CD4-positive, alpha-beta T cell treated with Interleukin-17A for 4 hours (primary cell): Measurements from ENCODE around the gene ELP6.

Source experiments
- DNase-seq: peaks from one replicate; pipeline ENCODE4 v3.0.0-alpha.2; 2020; ENCODE audit warnings: mixed read lengths

The ELP6 gene, protein sequence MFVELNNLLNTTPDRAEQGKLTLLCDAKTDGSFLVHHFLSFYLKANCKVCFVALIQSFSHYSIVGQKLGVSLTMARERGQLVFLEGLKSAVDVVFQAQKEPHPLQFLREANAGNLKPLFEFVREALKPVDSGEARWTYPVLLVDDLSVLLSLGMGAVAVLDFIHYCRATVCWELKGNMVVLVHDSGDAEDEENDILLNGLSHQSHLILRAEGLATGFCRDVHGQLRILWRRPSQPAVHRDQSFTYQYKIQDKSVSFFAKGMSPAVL

DNA sequence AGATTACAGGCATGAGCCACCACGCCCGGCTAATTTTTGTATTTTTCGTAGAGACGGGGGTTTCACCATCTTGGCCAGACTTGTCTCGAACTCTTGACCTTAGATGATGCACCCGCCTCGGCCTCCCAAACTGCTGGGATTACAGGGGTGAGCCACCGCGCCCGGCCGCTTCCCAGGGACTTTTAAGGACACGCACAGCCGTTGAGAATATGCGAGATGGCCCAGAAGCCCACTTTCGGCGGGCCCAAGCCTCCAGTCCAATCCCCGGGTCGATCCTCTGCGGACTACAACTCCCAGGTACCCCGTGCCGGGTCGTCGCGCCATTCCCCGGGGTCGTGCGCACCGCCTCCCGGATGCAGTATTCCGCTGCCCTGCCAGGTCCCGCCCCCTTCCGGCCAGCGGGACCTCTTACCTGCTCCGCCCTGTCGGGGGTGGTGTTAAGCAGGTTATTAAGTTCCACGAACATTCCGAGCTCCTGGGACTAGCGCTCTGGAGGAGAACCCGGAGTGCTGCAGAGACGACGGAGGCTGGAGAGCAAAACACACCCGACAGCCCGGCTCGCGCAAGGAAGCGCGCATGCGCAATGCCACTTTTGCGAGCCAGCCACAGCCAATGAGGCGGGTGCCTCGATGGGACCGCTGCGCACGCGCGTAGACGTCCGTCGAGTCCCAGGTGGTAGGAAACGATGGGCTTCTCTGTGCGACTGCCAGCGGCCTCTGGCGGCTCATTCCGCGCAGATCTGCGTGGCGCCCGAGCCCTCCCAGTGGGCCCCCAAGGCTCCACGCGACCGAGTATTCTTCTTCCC lies at the start of gene ELP6:
TSS of gene ELP6 (minus strand) at position 588 of the 805 bp plus-strand sequence. CDS start at position 466, 122 bp downstream.
- DNase-seq, result peak; percentile 98

DNA sequence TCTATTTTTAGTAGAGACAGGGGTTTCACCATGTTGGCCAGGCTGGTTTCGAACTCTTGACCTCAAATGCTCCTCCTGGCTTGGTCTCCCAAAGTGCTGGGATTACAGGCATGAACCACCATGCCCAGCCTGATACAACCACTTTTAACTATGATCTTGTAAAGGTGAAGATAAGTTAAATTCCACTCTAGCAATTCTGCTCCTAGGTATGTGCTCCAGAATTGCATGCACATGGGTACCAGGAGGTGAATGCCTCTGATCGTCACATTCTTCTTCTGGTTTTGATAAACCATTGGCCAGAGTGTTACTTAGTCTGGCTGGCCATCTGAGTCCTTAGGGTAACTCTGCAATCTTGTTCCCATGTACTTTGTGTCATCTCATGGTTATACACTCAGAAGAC lies 42.8 kb upstream of the ELP6 start:
- DNase-seq, result no peak

DNA sequence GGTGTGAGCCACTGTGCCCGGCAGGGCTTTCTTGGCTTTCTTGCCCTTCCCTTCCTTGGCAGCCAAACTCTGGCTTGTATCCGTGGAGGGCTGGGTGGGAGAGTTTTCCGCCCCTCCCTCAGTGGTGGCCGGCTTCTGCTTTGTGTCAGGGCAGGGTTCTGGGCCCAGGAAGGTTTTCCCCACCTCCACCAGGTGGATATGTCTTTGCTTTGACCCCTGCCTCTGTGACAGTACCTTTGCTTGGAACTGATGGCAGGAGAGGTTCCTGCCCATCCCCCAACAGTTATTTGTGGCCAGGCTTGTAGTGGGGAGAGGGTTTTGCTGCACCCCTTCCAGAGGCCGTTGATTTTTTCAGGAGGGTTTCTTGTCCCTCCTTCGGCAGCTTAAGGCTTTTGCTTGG lies 40.8 kb upstream of the ELP6 start:
- DNase-seq, result no peak

DNA sequence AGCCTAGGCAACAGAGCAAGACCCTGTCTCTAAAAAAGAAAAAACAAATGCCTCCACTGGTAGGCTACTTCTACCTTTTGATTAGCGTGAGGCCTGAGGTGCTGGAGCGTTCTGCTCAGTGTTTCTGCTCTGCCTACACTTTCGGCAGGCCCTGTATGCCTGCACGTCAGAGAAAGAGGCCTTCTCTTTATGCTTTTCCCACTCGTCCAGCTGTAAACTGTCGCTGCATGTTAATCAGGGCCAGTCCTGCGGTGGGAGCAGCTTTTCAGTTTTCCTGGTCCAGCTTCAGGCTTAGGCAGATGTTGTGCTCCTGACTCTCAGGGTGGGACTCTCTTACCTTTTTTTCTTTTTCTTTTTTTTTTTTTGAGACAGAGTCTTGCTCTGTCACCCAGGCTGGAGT lies 39.9 kb upstream of the ELP6 start:
- no peak for DNase-seq

DNA sequence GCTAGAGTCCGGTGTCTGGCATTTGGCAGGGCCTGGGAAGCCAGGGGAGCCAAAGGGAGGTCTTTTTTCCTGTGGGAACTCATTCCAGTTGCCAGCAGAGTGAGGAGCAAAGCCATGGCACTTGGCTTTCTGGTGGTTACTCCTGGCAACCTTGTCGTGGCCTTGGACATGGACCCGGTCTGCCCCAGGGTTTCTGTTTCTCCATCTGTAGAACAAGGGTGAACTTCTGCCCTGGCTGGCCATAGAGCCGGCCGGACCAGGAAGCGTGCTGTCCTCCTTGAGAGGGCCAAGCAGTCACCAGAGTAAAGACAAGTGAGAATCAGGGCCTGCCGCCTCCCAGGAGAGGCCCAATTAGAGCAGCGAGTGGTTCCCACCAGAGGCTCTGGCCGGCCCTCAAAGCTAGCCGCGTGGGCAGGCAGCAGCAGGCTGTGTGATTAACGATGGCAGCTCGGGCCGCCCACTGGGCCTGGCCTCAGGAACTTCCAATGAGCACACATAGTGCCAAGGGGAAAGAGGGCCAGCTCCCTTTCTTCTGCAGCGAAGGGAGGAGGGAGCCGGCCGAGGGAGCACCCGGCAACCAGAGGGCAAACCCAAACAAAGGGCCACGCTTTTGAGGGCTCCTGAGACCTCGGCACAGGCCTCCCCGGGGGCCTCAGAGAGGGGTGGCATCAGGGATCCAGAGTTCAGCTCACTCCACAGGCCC lies 29.1 kb upstream of the ELP6 start:
- no peak for DNase-seq

DNA sequence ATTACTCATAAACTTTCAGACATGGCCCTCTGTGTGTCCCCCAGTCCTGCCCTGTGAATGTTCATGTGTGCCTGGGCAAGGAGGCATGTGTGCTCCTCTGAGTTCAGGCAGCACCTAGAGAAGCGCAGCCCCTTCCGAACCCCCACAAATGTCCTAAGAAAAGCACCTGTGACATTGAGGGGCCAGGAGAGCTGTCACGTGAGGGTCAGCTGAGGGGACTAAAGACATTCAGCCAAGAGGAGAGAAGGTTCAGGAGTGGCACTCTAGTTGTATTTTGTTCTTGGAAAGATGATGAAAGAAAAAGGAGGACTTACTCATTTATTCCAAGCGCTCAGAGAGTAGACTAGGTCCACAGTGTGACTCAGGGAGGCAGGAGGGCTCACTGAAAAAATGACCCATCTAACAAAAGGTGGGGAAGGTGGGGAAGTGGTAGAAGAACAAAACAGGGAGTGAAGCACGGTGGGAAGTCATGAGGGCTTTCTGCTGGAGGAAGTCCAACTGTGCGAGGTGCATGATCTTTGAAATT lies 28.1 kb upstream of the ELP6 start:
- DNase-seq, result no peak

DNA sequence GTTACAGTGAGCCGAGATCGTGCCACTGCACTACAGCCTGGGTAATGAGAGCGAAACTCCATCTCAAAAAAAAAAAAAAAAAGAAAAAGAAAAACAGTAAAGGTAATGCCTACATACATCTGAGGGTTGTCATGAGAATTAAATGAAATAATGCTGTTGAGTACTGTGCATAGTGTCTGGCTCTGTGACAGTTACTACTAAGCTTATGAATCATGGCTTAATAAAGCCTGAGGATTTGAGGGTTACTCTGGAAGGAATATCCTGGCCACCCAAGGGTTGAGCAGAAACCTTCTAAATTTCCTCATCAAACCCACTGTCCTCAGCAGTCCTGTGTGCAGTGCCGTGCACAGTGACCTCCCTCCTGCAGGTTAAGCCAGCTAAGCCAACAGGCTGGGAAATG lies 26.8 kb upstream of the ELP6 start:
- DNase-seq, result no peak

DNA sequence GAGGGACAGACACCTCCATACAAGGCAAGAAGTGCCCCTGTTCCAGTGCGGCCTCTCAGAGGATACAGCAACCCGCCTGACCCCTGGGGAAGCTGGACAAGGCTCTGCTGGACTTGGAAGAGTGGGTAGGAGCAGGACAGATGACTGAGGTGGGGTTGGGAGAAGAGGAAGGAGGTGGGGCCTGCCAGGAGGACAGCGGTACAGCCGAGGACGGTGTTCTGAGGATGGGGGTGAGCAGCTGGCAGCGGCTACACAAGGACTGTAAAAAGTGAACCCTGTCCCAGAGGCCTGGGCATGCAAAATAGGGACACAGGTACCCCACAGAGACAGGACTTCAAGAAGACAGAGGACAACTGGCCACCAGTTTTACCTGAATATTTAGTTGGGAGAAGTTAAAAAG lies 23.5 kb upstream of the ELP6 start:
- DNase-seq, result no peak

DNA sequence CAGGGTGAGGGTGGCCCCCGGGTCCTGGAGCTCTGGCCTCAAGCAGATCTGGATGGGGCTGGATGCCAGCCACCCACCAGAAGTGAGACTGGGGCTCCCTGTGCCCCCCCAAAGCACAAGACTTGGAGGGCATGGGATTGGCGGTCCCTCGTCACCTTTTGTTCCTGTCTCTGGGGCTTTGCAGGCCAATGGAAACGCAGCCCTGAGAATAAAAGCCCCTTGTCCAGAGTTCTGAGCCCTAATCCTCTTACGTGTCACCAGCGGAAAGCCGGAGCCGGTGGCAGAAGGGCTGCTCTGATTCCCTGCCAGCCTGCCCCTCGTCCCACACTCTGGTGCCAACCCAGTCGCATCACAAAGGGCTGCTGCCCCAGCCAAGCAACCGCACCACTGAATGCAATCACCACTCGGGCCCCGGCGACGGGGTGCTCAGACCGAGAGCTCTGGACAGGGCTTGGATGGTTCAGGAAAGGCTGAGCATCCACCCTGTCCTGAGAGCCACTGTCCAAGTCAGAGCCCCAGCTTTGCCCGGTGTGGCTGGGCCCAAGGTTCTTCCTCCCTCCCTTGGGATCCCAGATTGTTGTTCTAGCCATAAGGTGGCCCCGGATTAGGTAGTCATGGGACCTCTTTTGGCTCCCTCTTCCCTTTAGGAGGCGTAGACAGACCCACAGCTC lies 22.8 kb upstream of the ELP6 start:
- DNase-seq, result no peak

DNA sequence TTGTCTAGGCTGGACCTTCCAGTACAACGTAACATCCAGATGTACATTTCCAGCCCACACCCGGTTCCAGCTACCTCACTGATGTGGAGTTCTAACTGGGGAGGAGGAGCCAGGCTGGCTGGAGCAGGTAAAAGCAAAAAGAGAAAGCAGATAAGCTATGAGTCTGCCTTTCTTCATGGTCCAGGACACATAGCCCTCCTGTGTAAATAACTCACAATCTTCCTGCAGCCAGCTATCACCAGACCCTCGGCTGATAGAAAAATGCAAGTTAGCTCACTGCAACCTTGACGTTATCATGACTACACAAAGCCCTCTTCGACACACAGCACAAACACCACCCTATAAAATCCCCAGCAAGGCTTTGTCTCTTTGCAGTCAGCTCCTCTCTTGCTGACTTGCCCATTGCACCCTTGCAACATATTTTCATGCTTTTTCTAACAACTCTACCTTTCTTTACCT lies 20.5 kb upstream of the ELP6 start:
- DNase-seq, result no peak

DNA sequence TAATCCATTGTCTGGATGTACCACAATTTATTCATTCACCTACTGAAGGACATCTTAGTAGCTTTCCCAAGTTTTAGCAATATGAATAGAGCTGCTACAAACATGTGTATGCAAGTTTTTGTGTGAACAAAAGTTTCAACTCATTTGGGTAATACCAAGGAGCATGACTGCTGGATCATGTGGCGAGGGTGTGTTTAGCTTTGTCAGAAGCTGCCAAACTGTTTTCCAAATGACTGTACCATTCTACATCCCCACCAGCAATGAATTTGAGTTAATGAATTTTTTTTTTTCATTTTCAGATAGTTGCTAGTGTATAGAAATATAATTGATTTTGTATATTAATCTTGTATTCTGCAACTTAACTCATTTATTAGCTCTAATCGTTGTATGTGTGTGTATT lies 20.0 kb upstream of the ELP6 start:
- DNase-seq, result no peak

DNA sequence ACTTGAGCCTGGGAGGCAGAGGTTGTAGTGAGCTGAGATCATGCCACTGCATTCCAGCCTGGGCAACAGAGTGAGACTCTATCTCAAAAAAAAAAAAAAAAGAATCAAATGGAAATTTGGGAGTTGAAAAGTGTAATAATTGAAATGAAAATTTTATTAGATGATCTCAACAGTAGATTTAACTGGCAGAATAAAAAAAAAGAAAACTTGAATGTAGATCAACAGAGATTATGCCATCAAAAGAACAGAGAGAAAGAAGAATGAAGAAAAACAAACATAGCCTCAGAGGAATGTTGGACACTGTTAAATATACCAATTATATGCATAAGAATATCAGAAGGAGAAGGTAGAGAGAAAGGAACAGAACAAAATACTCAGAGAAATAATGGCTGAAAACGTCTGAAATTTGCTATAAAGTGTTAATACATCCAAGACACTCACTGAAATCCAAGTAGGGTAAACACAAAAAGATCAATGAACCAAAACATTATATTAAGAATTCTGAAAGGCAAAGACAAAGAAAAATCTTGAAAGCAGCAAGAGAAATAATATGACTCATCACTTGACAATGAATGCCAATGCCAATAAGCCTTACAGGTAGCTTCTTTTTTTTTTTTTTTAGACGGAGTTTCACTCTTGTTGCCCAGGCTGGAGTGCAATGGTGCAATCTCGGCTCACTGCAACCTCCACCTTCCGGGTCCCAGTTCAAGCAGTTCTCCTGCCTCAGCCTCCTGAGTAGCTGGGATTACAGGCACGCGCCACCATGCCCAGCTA lies 14.6 kb upstream of the ELP6 start:
- no peak for DNase-seq

DNA sequence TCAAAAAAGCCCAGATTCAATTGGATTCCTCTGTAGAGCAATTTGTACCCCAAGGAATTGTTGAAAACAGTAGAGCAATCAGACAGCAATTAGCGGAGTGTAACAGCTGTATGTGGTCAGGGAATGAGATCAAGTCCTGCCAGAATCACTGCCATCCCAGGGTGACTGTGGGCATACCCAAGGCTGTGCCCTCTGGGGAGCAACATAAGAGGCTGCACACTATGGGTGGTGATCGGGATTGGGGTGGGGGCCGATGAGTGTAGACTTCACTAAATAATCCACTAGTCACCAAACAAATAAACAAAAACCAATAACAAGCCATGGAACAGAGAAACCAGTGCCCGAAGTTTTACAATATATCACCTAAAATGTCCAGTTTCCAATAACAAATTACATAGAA lies 12.1 kb upstream of the ELP6 start:
- no peak for DNase-seq

DNA sequence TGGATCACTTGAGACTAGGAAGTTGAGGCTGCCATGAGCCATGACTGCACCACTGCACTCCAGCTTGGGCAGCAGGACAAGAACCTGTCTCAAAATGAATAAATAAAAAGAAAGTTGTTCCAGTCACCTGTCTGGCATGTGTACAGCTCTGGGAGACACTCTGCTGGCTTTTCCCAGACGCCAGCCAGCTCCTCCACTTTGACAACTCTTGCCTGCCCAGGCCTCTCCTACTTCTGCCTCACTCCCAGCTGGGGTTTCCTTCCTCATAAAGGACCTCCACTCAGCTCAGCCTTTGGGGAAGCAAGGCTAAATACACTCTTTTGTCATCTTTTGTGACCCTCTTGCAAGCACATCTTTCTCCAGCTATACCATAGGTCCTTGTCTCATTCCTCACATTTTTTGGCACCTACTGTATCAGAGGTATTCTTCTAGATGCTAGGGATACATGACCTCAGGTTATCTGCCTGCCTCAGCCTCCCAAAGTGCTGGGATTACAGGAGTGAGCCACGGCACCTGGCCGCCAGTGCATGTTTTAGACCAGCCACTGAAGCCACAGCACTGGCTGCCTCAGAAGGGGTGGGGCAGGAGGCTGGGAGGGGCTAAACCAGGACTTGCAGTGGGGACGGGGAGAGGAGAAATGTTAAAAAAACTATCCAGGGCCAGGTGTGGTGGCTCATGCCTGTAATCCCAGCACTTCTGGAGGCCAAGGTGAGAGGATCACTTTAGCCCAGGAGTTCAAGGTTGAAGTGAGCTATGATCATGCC lies 10.0 kb upstream of the ELP6 start:
- DNase-seq, result no peak

DNA sequence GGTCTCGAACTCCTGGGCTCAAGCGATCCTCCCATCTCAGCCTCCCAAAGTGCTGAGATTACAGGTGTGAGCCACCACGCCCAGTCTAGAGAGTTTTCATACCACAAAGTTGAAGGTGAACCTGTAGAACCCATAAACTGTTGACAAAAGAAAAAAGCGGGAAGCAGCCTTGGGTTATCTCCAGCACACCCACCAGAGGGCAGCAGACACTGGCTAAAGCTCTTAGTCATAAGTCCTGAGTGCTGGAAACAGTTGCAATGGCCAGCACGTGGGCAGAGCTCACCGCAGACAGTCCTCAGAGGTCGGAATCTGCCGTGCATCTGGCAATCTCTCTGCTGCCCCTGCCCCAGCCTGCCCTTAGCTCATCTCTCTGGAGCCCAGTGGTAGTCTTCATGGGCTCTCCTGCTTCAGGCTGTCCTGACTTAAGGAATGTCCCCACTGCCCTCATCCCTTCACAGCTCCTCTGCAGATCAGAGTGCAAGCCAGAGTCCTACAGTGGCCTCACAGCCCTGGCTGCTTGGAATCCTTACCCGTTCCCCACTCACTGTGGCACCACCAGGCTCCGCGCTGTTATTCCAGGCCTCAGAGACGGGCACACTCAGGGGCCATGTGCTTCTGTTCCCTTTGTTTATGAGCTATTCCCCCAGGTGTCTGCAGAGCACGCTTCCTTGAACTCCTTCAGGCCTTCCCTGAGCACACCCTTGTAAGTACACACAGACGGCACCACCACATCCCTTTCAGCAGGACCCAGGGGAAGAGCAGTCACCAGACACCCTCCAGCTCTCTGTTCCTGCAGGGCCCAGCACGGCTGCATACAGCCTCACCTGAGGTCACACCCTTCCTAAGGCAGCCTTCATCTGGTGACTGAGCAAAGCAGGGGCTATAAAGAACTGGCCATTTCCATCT lies 8.8 kb upstream of the ELP6 start:
- DNase-seq, result peak; percentile 83

DNA sequence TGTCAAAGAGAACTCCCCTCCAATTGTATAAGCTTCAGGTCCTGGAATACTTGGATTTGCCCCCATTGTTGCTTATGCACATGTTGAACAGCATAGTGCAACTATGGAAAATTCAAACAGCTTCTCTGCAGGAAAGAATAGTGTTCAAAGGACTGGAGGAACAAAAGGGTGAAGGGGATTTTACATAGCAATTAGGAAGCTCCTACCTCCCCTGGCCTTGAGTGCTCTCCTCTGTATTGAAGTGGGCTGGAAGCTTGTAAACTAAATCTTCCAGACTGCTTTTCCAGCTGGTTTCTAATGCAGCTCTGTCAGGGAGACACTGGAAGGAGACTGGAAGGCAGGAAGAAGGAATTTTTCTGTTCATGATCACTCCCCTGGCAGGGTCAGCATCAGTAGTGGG lies 7.2 kb upstream of the ELP6 start:
- DNase-seq, result no peak

DNA sequence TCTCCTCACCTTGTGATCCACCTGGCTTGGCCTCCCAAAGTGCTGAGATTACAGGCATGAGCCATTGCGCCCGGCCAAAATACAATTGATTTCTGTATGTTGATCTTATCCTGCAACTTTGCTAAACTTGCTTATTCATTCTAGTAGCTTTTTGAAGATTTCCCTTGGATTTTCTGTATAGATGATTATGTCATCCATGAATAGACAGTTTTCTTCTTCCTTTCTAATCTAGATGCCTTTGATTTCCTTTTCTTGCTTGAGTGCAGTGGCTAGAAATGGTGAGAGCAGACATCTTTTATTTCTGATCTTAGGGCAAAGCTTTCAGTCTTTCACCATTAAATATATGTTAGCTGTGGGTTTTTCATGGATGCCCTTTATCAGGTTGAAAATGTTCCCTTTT lies 4.4 kb upstream of the ELP6 start:
- DNase-seq, result no peak

DNA sequence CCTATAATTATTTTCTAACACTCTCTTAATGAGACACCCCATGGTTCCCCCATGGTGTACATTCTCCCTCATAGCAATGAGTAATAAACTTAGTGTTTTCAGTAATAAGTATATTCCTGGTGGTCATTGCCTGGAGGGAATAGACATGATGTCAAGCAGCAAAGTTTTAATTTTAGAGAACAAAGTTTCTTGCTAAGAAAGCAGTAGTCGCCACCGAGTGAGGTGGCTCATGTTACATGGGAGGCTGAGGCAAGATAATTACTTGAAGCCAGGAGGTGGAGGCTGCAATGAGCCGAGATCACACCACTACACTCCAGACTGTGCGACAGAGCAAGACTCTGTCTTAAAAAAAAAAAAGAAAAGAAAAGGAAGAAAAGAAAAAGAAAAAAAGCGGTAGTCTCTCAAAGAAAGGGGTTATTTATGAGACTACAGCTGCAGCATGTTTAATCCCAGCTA lies 2.4 kb upstream of the ELP6 start:
- DNase-seq, result no peak

DNA sequence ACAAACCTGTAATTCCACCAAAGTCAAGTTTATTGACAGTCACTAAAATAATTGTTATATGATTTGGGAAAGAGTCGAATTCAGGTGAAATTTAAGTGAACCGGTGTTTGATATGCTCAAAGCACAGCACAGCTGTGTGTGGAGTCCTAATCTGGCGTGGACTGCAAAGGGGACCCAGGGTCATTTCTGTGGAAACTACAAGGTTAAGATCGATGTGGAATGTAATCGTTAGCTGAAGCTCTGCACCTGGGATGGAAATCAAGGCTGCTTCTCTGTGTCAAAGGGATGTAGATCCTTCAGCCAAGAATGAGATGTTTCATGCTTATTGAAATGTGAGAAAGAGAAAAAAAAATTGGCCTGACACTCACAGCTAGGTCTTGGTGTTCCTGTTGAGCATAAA lies 1.6 kb upstream of the ELP6 start:
- no peak for DNase-seq
